ENCODE results near the gene ATP5F1D. TPM values are rescaled to one million over a fixed set of nuclear protein-coding genes. Genes with fewer than 3 reads are reported as not detected.
"Not testable (repeated sequence)": the region's sequence is repeated elsewhere in the genome, so short reads cannot be mapped to it uniquely, and the experiment has no call there.

The ATP5F1D gene
- total RNA-seq, 1 donor from 2014 or later = 110 TPM

DNA sequence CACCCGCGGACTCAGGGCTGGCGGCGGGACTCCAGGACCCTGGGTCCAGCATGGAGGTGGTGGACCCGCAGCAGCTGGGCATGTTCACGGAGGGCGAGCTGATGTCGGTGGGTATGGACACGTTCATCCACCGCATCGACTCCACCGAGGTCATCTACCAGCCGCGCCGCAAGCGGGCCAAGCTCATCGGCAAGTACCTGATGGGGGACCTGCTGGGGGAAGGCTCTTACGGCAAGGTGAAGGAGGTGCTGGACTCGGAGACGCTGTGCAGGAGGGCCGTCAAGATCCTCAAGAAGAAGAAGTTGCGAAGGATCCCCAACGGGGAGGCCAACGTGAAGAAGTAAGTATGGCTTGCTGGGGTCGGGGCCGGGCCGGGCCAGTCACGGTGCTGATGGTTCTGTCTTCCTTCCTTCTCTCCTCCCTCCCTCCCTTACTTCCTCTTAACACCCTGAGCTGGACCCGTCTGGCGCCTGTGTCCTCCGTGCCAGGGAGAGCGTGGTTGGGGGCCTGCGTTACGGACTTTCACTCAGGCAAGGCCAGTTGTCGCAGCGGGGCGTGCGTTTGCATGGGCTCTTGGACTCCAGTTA is 34.6 kb upstream of the ATP5F1D start:
- Mint-ChIP-seq H3K9me3 (ENCODE audit: low read depth) (no peaks in the 10 kb centered on the region), H3K27me3 (ENCODE audit: low read depth) (no peaks in the 10 kb centered on the region), H3K36me3 (ENCODE audit: low read depth) (no peaks in the 10 kb centered on the region), H3K4me1 (ENCODE audit: low read depth) (peaks cover 47% of the 10 kb centered on the region), H3K27ac (ENCODE audit: unreplicated experiment) (peak overlapping the region; percentile 94), H3K4me3 (ENCODE audit: unreplicated experiment) (peak overlapping the region; percentile 90)
- TF ChIP-seq, protein P1, sequence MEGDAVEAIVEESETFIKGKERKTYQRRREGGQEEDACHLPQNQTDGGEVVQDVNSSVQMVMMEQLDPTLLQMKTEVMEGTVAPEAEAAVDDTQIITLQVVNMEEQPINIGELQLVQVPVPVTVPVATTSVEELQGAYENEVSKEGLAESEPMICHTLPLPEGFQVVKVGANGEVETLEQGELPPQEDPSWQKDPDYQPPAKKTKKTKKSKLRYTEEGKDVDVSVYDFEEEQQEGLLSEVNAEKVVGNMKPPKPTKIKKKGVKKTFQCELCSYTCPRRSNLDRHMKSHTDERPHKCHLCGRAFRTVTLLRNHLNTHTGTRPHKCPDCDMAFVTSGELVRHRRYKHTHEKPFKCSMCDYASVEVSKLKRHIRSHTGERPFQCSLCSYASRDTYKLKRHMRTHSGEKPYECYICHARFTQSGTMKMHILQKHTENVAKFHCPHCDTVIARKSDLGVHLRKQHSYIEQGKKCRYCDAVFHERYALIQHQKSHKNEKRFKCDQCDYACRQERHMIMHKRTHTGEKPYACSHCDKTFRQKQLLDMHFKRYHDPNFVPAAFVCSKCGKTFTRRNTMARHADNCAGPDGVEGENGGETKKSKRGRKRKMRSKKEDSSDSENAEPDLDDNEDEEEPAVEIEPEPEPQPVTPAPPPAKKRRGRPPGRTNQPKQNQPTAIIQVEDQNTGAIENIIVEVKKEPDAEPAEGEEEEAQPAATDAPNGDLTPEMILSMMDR (IDR thresholded peaks at IDR 0.05) = no peak
- DNase-seq (ENCODE audit: low spot score) = no peak

DNA sequence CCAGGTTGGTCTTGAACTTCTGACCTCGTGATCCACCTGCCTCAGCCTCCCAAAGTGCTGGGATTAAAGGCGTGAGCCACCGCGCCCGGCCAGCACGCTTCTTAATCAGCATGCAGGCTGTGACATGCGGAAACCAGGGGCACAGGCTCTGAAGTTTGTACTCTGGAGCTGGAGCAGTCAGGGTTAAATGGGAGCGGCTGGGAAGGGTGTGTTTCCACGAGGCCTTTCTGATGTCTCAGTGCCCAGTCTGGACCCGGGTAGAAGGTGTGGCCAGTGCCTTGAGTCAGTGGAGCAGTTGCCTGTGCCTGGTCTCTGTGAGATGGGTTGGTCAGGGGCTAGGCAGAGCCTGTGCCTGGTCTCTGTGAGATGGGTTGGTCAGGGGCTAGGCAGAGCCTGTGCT is 32.7 kb upstream of the ATP5F1D start:
- not testable (repeated sequence) for H3K27ac Mint-ChIP-seq (ENCODE audit: unreplicated experiment); H3K9me3 Mint-ChIP-seq (ENCODE audit: low read depth); H3K27me3 Mint-ChIP-seq (ENCODE audit: low read depth); H3K36me3 Mint-ChIP-seq (ENCODE audit: low read depth); DNase-seq (ENCODE audit: low spot score); H3K4me3 Mint-ChIP-seq (ENCODE audit: unreplicated experiment)
- peaks cover 47% of the 10 kb centered on the region for H3K4me1 Mint-ChIP-seq (ENCODE audit: low read depth)

DNA sequence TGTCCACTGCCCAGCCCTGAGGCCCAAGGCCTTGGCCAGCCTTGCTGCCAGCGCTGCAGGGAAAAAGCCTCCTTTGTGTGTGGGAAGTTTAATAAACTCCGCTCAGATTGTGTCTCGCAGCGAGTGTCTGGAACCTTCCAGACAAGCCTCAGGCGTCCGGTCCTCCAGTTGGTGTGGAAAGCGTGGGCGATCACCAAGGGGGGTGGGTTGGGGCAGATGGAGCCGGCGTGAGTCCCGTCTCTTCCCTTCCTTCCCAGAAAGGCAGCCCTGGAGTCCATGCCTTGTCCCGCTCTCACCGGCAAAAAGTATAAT is 31.4 kb upstream of the ATP5F1D start:
- Mint-ChIP-seq H3K27ac (ENCODE audit: unreplicated experiment) (no peak overlapping the region), H3K4me1 (ENCODE audit: low read depth) (peaks cover 58% of the 10 kb centered on the region), H3K4me3 (ENCODE audit: unreplicated experiment) (no peak overlapping the region), H3K9me3 (ENCODE audit: low read depth) (no peaks in the 10 kb centered on the region), H3K27me3 (ENCODE audit: low read depth) (no peaks in the 10 kb centered on the region), H3K36me3 (ENCODE audit: low read depth) (peaks cover 4% of the 10 kb centered on the region)
- DNase-seq (ENCODE audit: low spot score) = no peak
- TF ChIP-seq, protein P1 (IDR thresholded peaks at IDR 0.05) = no peak

DNA sequence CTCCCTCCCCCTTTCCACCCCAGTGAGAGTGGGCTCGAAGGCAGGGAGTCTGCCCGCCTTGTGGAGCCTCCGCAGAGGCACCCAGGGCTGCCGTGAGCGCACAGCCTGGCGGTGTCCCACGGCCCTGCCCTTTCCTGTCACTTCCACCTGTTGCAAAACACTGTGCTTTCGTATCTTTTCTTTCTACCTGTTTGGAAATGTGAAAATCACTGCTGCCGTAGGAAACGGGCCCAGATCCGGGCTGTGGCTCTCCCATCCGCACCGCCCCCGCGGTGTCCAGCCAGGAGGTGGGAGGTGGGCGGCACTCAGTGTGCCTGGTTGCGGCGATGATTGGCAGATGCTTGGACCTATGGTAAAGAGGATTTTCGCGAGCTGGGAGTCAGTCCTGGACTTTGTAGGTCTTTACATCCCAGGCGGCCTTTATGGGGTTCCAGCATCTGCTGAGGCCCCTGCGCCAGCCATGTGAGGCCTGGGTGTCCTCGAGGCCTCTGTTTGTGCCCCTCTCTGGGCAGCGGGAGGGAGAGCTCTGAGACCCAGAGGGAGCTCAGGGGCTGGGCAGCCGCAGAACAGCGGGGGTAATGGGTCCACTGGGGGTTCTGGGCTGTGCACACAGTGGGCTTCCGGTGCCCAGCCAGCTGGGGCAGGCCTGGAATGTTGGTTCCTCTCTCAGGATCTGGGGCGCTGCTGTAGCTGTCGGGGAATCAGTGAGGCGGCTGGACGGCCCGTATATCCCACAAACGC is 29.9 kb upstream of the ATP5F1D start:
- Mint-ChIP-seq H3K4me1 (ENCODE audit: low read depth) (peaks cover 70% of the 10 kb centered on the region), H3K36me3 (ENCODE audit: low read depth) (peaks cover 4% of the 10 kb centered on the region), H3K4me3 (ENCODE audit: unreplicated experiment) (no peak overlapping the region), H3K9me3 (ENCODE audit: low read depth) (no peaks in the 10 kb centered on the region), H3K27me3 (ENCODE audit: low read depth) (no peaks in the 10 kb centered on the region), H3K27ac (ENCODE audit: unreplicated experiment) (no peak overlapping the region)
- no peak for DNase-seq (ENCODE audit: low spot score)
- TF ChIP-seq, protein P1 (IDR thresholded peaks at IDR 0.05) = no peak

DNA sequence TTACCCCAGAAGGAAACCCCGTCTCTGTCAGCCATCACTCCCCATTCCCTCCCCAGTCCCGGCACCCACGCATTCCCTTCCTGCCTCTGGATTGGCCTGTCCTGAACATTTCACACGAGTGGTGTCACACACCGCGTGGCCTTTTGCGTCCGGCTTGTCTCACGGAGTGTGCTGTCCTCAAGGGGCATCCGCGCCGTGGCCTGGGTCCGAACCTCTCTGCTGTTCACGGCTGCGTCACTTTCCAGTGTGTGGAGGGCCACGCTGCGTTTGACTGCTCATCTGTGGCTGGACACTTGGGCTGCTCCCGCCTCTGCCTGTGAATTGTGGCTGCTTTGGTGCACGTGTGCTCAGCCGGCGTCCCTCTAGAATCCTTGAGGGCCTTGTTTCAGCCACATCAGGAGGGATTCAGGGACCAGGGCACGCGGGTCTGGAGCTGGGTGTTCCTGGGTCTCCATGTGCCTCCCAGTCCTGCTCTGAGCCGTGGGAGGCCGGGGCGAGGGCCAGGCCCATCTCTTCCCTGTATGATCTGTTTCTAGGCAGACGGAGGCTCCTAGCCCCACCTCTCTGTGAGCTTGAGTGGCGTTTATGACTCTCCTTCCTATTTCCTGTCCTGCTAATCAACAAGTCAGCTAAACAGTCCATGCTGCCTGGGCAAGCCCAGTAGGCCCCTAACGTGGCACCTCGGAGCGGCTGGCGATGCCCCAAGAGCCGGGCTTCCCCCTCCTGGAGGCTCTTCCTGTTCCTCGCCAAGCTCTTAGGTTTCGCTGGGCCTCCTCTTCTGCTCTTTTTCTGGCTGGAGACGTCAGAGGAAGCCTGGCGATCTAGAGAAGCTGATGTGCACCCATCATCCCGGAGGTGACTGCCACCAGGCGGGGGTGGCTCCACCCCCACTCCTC is 27.9 kb upstream of the ATP5F1D start:
- H3K27me3 Mint-ChIP-seq (ENCODE audit: low read depth) = no peaks in the 10 kb centered on the region
- H3K27ac Mint-ChIP-seq (ENCODE audit: unreplicated experiment) = peak overlapping the region; percentile 91
- H3K4me3 Mint-ChIP-seq (ENCODE audit: unreplicated experiment) = peak overlapping the region; percentile 25
- no peaks in the 10 kb centered on the region for H3K9me3 Mint-ChIP-seq (ENCODE audit: low read depth)
- H3K4me1 Mint-ChIP-seq (ENCODE audit: low read depth) = peaks cover 59% of the 10 kb centered on the region
- DNase-seq (ENCODE audit: low spot score) = peak; percentile 86
- TF ChIP-seq, protein P1 (IDR thresholded peaks at IDR 0.05) = no peak
- H3K36me3 Mint-ChIP-seq (ENCODE audit: low read depth) = peaks cover 4% of the 10 kb centered on the region
